HG03025 (cell line): Measurements from ENCODE around the gene HEPN1.

Source experiments
- ATAC-seq: cut with Tn5 transposase; IDR thresholded peaks from one replicate; pipeline ENCODE4 v1.9.1; 2021; ENCODE audit warnings: mild to moderate bottlenecking, moderate library complexity; ENCODE audit not compliant: unreplicated experiment, low FRiP score

Gene HEPN1

GRCh38 chr11:124898263-124898680 is 20.8 kb upstream of the HEPN1 start:
- ATAC-seq, result no peak

GRCh38 chr11:124898711-124899110 is 20.3 kb upstream of the HEPN1 start:
- no peak for ATAC-seq

- no peak for ATAC-seq
These were observed 19.5 kb upstream of the HEPN1 start for GRCh38 chr11:124899383-124900145.

GRCh38 chr11:124900464-124900863 is 18.6 kb upstream of the HEPN1 start:
- no peak for ATAC-seq

- no peak for ATAC-seq
These were observed 16.4 kb upstream of the HEPN1 start for GRCh38 chr11:124902616-124903015.

- no peak for ATAC-seq
These were observed 3.3 kb upstream of the HEPN1 start for GRCh38 chr11:124915541-124916369.

GRCh38 chr11:124916370-124916710 is 2.7 kb upstream of the HEPN1 start:
- no peak for ATAC-seq

GRCh38 chr11:124917115-124917637 is 1.9 kb upstream of the HEPN1 start:
- no peak for ATAC-seq

- no peak for ATAC-seq
These were observed 848 bp downstream of the HEPN1 start for GRCh38 chr11:124919898-124920297.

- no peak for ATAC-seq
These were observed 1.3 kb downstream of the HEPN1 start for GRCh38 chr11:124920356-124920755.

- ATAC-seq, result no peak
These were observed 2.0 kb downstream of the HEPN1 start for GRCh38 chr11:124920870-124921609.

- no peak for ATAC-seq
These were observed 3.8 kb downstream of the HEPN1 start for GRCh38 chr11:124922831-124923230.

- ATAC-seq, result no peak
These were observed 4.2 kb downstream of the HEPN1 start for GRCh38 chr11:124923296-124923695.

- ATAC-seq, result no peak
These were observed 10.1 kb downstream of the HEPN1 start for GRCh38 chr11:124928942-124929665.

- no peak for ATAC-seq
These were observed 11.7 kb downstream of the HEPN1 start for GRCh38 chr11:124930799-124931198.

- ATAC-seq, result no peak
These were observed 16.0 kb downstream of the HEPN1 start for GRCh38 chr11:124934862-124935547.

GRCh38 chr11:124935548-124936514 is 16.8 kb downstream of the HEPN1 start, which contains the start of gene HEPACAM:
Gene HEPACAM, minus strand, starts transcription at chr11:124936047. Its CDS starts 41 bp downstream, at chr11:124936006.
- no peak for ATAC-seq

- no peak for ATAC-seq
These were observed 18.4 kb downstream of the HEPN1 start for GRCh38 chr11:124937336-124937935.
